ENCODE data around the gene BSPH1.

BSPH1 gene

GRCh38 chr19:48029431-48029830, 37.5 kb upstream of the BSPH1 start:
- no peak overlapping the region for H2BK12ac ChIP-seq (ENCODE audit: low read length)
- no peak overlapping the region for H2BK5ac ChIP-seq (ENCODE audit: low read length)
- H3K4ac ChIP-seq (ENCODE audit: low read length): no peak overlapping the region
- no peak overlapping the region for H3K9ac ChIP-seq (ENCODE audit: low read depth, low read length, poor library complexity)
- H2BK15ac ChIP-seq (ENCODE audit: low read length): no peak overlapping the region
- no peak overlapping the region for H3K18ac ChIP-seq (ENCODE audit: low read length)
- no peak overlapping the region for H3K27ac ChIP-seq (replicated peaks; ENCODE audit: low read length)
- H2BK120ac ChIP-seq (ENCODE audit: low read depth, low read length): no peak overlapping the region
- no peak overlapping the region for H3K23ac ChIP-seq (ENCODE audit: low read depth, low read length, poor library complexity)
- no peak overlapping the region for H4K91ac ChIP-seq (ENCODE audit: low read depth, low read length, poor library complexity)
- no peak overlapping the region for H3K4me3 ChIP-seq (ENCODE audit: low read length in 2 of 2)
- H3K9me3 ChIP-seq (replicated peaks in 1 of 2; ENCODE audit: control insufficient read depth in 2 of 2, insufficient read depth in 1 of 2, low read depth in 1 of 2, low read length in 2 of 2): no peaks in the 10 kb centered on the region
- no peak overlapping the region for H3K14ac ChIP-seq (ENCODE audit: low read length)
- H3K27me3 ChIP-seq (ENCODE audit: control insufficient read depth in 3 of 3, insufficient read depth in 3 of 3, low read depth in 1 of 3, low read length in 3 of 3): peaks cover 0 to 4% (median 0%) of the 10 kb centered on the region in 3 experiments
- DNase-seq (ENCODE audit: low spot score): no peak
- no CpG with 5 or more reads among the region's 7 CpGs for WGBS, 2 donors (ENCODE audit: extremely low coverage in 2 of 2, insufficient read length in 2 of 2, insufficient replicate concordance in 1 of 2)
- no peak overlapping the region for H3K4me2 ChIP-seq (ENCODE audit: insufficient read depth, low read length, poor library complexity, severe bottlenecking)
- no peaks in the 10 kb centered on the region for H3K79me1 ChIP-seq (ENCODE audit: low read depth, low read length)
- no peak overlapping the region for H2AK5ac ChIP-seq (ENCODE audit: low read depth, low read length)
- H3K36me3 ChIP-seq (replicated peaks in 1 of 2; ENCODE audit: control insufficient read depth in 2 of 2, insufficient read depth in 2 of 2, low read length in 2 of 2): no peaks in the 10 kb centered on the region
- no peak overlapping the region for H4K8ac ChIP-seq (ENCODE audit: low read depth, low read length)
- H2AFZ ChIP-seq (ENCODE audit: low read length): no peak overlapping the region
- no peaks in the 10 kb centered on the region for H3K4me1 ChIP-seq (ENCODE audit: control insufficient read depth in 2 of 2, insufficient read depth in 1 of 2, low read depth in 1 of 2, low read length in 2 of 2)

- Histone ChIP-seq H3K79me1 (ENCODE audit: low read depth, low read length) (no peaks in the 10 kb centered on the region), H3K4me1 (ENCODE audit: control insufficient read depth in 2 of 2, insufficient read depth in 1 of 2, low read depth in 1 of 2, low read length in 2 of 2) (no peaks in the 10 kb centered on the region), H3K27ac (replicated peaks; ENCODE audit: low read length) (no peak overlapping the region), H2AFZ (ENCODE audit: low read length) (no peak overlapping the region), H3K9me3 (replicated peaks in 1 of 2; ENCODE audit: control insufficient read depth in 2 of 2, insufficient read depth in 1 of 2, low read depth in 1 of 2, low read length in 2 of 2) (no peaks in the 10 kb centered on the region), H4K8ac (ENCODE audit: low read depth, low read length) (no peak overlapping the region), H3K23ac (ENCODE audit: low read depth, low read length, poor library complexity) (no peak overlapping the region), H3K4me2 (ENCODE audit: insufficient read depth, low read length, poor library complexity, severe bottlenecking) (no peak overlapping the region), H3K14ac (ENCODE audit: low read length) (no peak overlapping the region), H3K18ac (ENCODE audit: low read length) (no peak overlapping the region), H3K27me3 (ENCODE audit: control insufficient read depth in 3 of 3, insufficient read depth in 3 of 3, low read depth in 1 of 3, low read length in 3 of 3) (peaks cover 0 to 4% (median 0%) of the 10 kb centered on the region in 3 experiments), H2BK12ac (ENCODE audit: low read length) (no peak overlapping the region), H2BK5ac (ENCODE audit: low read length) (no peak overlapping the region), H3K4ac (ENCODE audit: low read length) (no peak overlapping the region), H4K91ac (ENCODE audit: low read depth, low read length, poor library complexity) (no peak overlapping the region), H3K4me3 (ENCODE audit: low read length in 2 of 2) (no peak overlapping the region), H3K36me3 (replicated peaks in 1 of 2; ENCODE audit: control insufficient read depth in 2 of 2, insufficient read depth in 2 of 2, low read length in 2 of 2) (peaks cover 0 to 2% of the 10 kb centered on the region in 2 donors), H2AK5ac (ENCODE audit: low read depth, low read length) (no peak overlapping the region), H2BK120ac (ENCODE audit: low read depth, low read length) (no peak overlapping the region), H3K9ac (ENCODE audit: low read depth, low read length, poor library complexity) (no peak overlapping the region), H2BK15ac (ENCODE audit: low read length) (no peak overlapping the region)
- DNase-seq (ENCODE audit: low spot score): no peak
- WGBS, 2 donors (ENCODE audit: extremely low coverage in 2 of 2, insufficient read length in 2 of 2, insufficient replicate concordance in 1 of 2): no CpG with 5 or more reads among the region's 3 CpGs
These were observed 33.5 kb upstream of the BSPH1 start for GRCh38 chr19:48025480-48025879.

- no CpG with 5 or more reads among the region's 3 CpGs for WGBS, 2 donors (ENCODE audit: extremely low coverage in 2 of 2, insufficient read length in 2 of 2, insufficient replicate concordance in 1 of 2)
- Histone ChIP-seq H2AK5ac (ENCODE audit: low read depth, low read length) (no peak overlapping the region), H3K4ac (ENCODE audit: low read length) (no peak overlapping the region), H3K23ac (ENCODE audit: low read depth, low read length, poor library complexity) (no peak overlapping the region), H3K4me2 (ENCODE audit: insufficient read depth, low read length, poor library complexity, severe bottlenecking) (no peak overlapping the region), H3K14ac (ENCODE audit: low read length) (no peak overlapping the region), H3K18ac (ENCODE audit: low read length) (no peak overlapping the region), H3K4me3 (ENCODE audit: low read length in 2 of 2) (no peak overlapping the region), H3K4me1 (ENCODE audit: control insufficient read depth in 2 of 2, insufficient read depth in 1 of 2, low read depth in 1 of 2, low read length in 2 of 2) (no peaks in the 10 kb centered on the region), H2BK15ac (ENCODE audit: low read length) (no peak overlapping the region), H3K9me3 (replicated peaks in 1 of 2; ENCODE audit: control insufficient read depth in 2 of 2, insufficient read depth in 1 of 2, low read depth in 1 of 2, low read length in 2 of 2) (no peaks in the 10 kb centered on the region), H3K79me1 (ENCODE audit: low read depth, low read length) (no peaks in the 10 kb centered on the region), H3K36me3 (replicated peaks in 1 of 2; ENCODE audit: control insufficient read depth in 2 of 2, insufficient read depth in 2 of 2, low read length in 2 of 2) (peaks cover 0 to 2% of the 10 kb centered on the region in 2 donors), H3K27ac (replicated peaks; ENCODE audit: low read length) (no peak overlapping the region), H2BK5ac (ENCODE audit: low read length) (no peak overlapping the region), H2BK120ac (ENCODE audit: low read depth, low read length) (no peak overlapping the region), H2BK12ac (ENCODE audit: low read length) (no peak overlapping the region), H3K9ac (ENCODE audit: low read depth, low read length, poor library complexity) (no peak overlapping the region), H2AFZ (ENCODE audit: low read length) (no peak overlapping the region), H4K8ac (ENCODE audit: low read depth, low read length) (no peak overlapping the region), H3K27me3 (ENCODE audit: control insufficient read depth in 3 of 3, insufficient read depth in 3 of 3, low read depth in 1 of 3, low read length in 3 of 3) (peaks cover 0 to 4% (median 0%) of the 10 kb centered on the region in 3 experiments), H4K91ac (ENCODE audit: low read depth, low read length, poor library complexity) (no peak overlapping the region)
- no peak for DNase-seq (ENCODE audit: low spot score)
These were observed 31.5 kb upstream of the BSPH1 start for GRCh38 chr19:48023518-48023917.

GRCh38 chr19:48023011-48023410, 31.0 kb upstream of the BSPH1 start:
- 100% methylated on average over 1 of the region's 2 CpGs; no CpG with 5 or more reads in 1 of the 2 donors for WGBS, 2 donors (ENCODE audit: extremely low coverage in 2 of 2, insufficient read length in 2 of 2, insufficient replicate concordance in 1 of 2)

More at GRCh38 chr19:48023011-48023410, 31.0 kb upstream of the BSPH1 start:
- H3K79me1 ChIP-seq (ENCODE audit: low read depth, low read length): no peaks in the 10 kb centered on the region
- no peak overlapping the region for H2BK12ac ChIP-seq (ENCODE audit: low read length)
- H4K8ac ChIP-seq (ENCODE audit: low read depth, low read length): no peak overlapping the region
- H3K27me3 ChIP-seq (ENCODE audit: control insufficient read depth in 3 of 3, insufficient read depth in 3 of 3, low read depth in 1 of 3, low read length in 3 of 3): peaks cover 0 to 4% (median 0%) of the 10 kb centered on the region in 3 experiments
- no peak overlapping the region for H3K4ac ChIP-seq (ENCODE audit: low read length)
- no peaks in the 10 kb centered on the region for H3K9me3 ChIP-seq (replicated peaks in 1 of 2; ENCODE audit: control insufficient read depth in 2 of 2, insufficient read depth in 1 of 2, low read depth in 1 of 2, low read length in 2 of 2)
- DNase-seq (ENCODE audit: low spot score): no peak
- no peak overlapping the region for H3K18ac ChIP-seq (ENCODE audit: low read length)
- H4K91ac ChIP-seq (ENCODE audit: low read depth, low read length, poor library complexity): no peak overlapping the region
- no peak overlapping the region for H3K14ac ChIP-seq (ENCODE audit: low read length)
- H3K4me3 ChIP-seq (ENCODE audit: low read length in 2 of 2): no peak overlapping the region
- H2BK15ac ChIP-seq (ENCODE audit: low read length): no peak overlapping the region
- H3K9ac ChIP-seq (ENCODE audit: low read depth, low read length, poor library complexity): no peak overlapping the region
- H2AFZ ChIP-seq (ENCODE audit: low read length): no peak overlapping the region
- H3K36me3 ChIP-seq (replicated peaks in 1 of 2; ENCODE audit: control insufficient read depth in 2 of 2, insufficient read depth in 2 of 2, low read length in 2 of 2): peaks cover 0 to 2% of the 10 kb centered on the region in 2 donors
- no peak overlapping the region for H3K23ac ChIP-seq (ENCODE audit: low read depth, low read length, poor library complexity)
- H2BK5ac ChIP-seq (ENCODE audit: low read length): no peak overlapping the region
- H3K27ac ChIP-seq (replicated peaks; ENCODE audit: low read length): no peak overlapping the region
- no peaks in the 10 kb centered on the region for H3K4me1 ChIP-seq (ENCODE audit: control insufficient read depth in 2 of 2, insufficient read depth in 1 of 2, low read depth in 1 of 2, low read length in 2 of 2)
- H2AK5ac ChIP-seq (ENCODE audit: low read depth, low read length): no peak overlapping the region
- no peak overlapping the region for H2BK120ac ChIP-seq (ENCODE audit: low read depth, low read length)
- no peak overlapping the region for H3K4me2 ChIP-seq (ENCODE audit: insufficient read depth, low read length, poor library complexity, severe bottlenecking)

Data from neuronal stem cell (in vitro differentiated cells).